Suppressor macrophage treated with lipopolysaccharide for 1 hour (primary cell): ENCODE data around the gene AREG.
"Not testable (repeated sequence)": the region's sequence is repeated elsewhere in the genome, so short reads cannot be mapped to it uniquely, and the experiment has no call there.

ENCODE experiments used
- DNase-seq, 3 donors: peaks; one replicate each; pipeline ENCODE4 v3.0.0-alpha.2; 2020 to 2022

AREG gene

GRCh38 chr4:74444891-74445642 is at the start of gene AREG:
Gene AREG, plus strand, starts transcription at chr4:74445136. Its CDS starts 210 bp downstream, at chr4:74445346.
- peak; percentile 92 to 94 (median 92) for DNase-seq

- DNase-seq = no peak
Measured at GRCh38 chr4:74395633-74396032, 49.3 kb upstream of the AREG start.

- DNase-seq = peak; percentile 41 to 69 (median 64)
Measured at GRCh38 chr4:74397748-74398426, 47.0 kb upstream of the AREG start.

- not testable (repeated sequence) for DNase-seq
Measured at GRCh38 chr4:74398894-74399589, 45.9 kb upstream of the AREG start.

- no peak for DNase-seq
Measured at GRCh38 chr4:74400395-74400794, 44.5 kb upstream of the AREG start.

- DNase-seq = no peak
Measured at GRCh38 chr4:74402692-74403456, 42.1 kb upstream of the AREG start.

GRCh38 chr4:74407891-74408290 is 37.0 kb upstream of the AREG start:
- no peak for DNase-seq

GRCh38 chr4:74408639-74409038 is 36.3 kb upstream of the AREG start:
- DNase-seq = no peak

GRCh38 chr4:74410272-74410671 is 34.7 kb upstream of the AREG start:
- no peak for DNase-seq

- DNase-seq = no peak
Measured at GRCh38 chr4:74412225-74412624, 32.7 kb upstream of the AREG start.

GRCh38 chr4:74413265-74413664 is 31.7 kb upstream of the AREG start:
- DNase-seq = no peak

GRCh38 chr4:74414149-74414809 is 30.7 kb upstream of the AREG start:
- peak in 1 of 3 donors; percentile 30 for DNase-seq

GRCh38 chr4:74415602-74416300 is 29.2 kb upstream of the AREG start:
- DNase-seq = no peak

GRCh38 chr4:74418063-74418670 is 26.8 kb upstream of the AREG start:
- DNase-seq = no peak

GRCh38 chr4:74420863-74421262 is 24.1 kb upstream of the AREG start:
- no peak for DNase-seq

- peak; percentile 24 to 68 (median 66) for DNase-seq
Measured at GRCh38 chr4:74423104-74423503, 21.8 kb upstream of the AREG start.

GRCh38 chr4:74424111-74424510 is 20.8 kb upstream of the AREG start:
- DNase-seq = no peak

- peak in 2 of 3 donors; percentile 17 to 31 for DNase-seq
Measured at GRCh38 chr4:74426101-74426500, 18.8 kb upstream of the AREG start.

GRCh38 chr4:74428276-74428675 is 16.7 kb upstream of the AREG start:
- DNase-seq = no peak

- DNase-seq = no peak
Measured at GRCh38 chr4:74431113-74431826, 13.7 kb upstream of the AREG start.

- no peak for DNase-seq
Measured at GRCh38 chr4:74433043-74433442, 11.9 kb upstream of the AREG start.
